HG02798 (cell line): ENCODE results near the gene BHLHA9.

Source experiments
- ATAC-seq: cut with Tn5 transposase; IDR thresholded peaks from one replicate; pipeline ENCODE4 v1.9.1; 2021; ENCODE audit warnings: mild to moderate bottlenecking; ENCODE audit not compliant: unreplicated experiment, poor library complexity

The BHLHA9 gene

DNA sequence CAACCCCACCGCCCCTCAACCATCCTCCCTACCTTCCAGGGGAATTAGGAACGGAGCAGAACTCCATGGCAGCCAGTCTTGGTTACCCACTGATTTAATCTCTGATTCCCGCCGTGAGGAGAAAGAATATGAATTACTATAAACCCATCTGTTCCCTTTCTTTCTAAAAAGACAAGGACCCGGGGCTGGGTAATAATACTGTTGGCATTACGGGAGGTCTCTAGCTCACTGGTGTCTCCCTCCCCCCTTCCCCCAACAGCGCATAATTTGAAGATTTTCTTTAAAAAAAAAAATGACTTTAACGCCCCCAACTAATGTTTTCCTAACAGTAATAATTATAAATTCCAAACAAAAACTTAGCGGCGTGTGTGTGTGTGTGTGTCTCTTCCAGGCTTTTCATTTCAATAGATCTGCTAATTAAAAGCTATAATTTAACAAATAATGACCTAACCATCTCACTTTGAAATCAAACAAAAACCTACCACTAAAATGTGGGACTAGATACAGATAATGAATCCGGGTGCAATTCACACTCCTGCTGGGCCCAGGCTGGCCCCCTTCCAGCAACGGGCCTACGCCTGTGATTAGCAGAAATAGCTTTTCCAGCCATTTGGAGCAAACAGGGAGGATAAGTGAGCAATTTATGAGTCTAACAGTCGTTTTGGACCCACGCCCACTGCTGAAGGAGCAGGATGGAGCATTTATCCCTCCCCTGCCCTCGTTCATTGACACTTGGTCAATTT lies 18.2 kb upstream of the BHLHA9 start:
- ATAC-seq, result no peak

- ATAC-seq, result no peak
These were observed 15.2 kb upstream of the BHLHA9 start for GRCh38 chr17:1255041-1255440.

DNA sequence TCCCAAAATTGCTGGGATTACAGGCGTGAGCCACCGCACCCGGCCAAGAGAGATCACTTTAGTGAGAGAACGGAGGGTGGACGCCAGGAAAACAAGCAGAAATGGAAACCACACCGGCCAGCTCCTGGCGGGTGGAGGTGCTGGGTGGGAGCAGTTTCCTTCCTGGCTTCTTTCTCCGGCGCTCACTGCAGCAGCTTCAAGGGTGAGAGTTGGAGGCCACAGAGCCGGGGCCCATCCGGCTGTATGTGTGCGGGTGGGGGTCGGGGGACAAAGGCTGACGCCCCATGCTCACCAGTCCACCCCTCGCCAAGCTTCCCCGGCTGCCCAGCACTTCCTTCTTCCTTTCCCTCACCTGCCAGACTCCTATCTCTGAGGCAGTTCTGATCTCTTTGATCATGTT lies 13.5 kb upstream of the BHLHA9 start:
- ATAC-seq, result no peak

GRCh38 chr17:1260086-1260769 lies 10.0 kb upstream of the BHLHA9 start:
- no peak for ATAC-seq

GRCh38 chr17:1260770-1261161 lies 9.5 kb upstream of the BHLHA9 start:
- no peak for ATAC-seq

DNA sequence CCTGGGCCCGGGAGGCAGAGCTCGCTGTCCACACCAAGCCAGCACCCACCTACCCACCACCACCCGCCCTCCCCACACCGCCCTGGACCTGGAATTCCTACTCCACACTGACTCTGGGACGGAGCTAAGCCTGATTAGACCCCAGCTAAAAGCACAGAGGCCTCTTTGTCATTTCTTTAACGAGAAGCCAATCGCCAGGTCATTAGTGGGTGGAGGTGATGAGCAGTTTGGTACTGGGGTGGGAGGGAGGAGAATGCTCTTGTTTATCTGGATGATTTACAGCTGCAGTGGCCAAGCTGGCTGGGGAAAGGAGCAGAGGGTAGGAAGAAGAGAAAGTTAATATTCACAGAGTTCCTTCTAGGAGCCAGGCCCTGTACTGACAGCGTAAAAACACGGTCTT lies 6.0 kb upstream of the BHLHA9 start:
- no peak for ATAC-seq

DNA sequence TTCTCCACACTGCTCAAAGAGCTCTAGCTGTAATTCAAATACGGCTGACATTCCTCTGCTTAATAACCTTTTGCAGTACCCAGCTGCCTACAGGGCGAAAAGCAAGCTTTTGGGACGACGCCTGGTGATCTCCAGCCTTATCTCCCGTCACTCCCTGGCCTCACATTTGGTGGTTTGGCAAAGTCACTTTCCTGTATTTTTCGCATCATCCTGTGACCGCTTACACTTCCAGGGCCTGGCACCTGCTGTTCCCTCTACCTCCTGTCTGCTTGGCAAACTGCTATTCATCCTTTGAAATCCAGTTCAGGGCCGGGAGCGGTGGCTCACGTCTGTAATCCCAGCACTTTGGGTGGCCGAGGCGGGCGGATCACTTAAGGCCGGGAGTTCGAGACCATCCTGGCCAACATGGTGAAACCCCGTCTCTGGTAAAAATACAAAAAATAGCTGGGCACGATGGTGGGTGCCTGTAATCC lies 2.7 kb upstream of the BHLHA9 start:
- no peak for ATAC-seq

- ATAC-seq, result no peak
These were observed 783 bp downstream of the BHLHA9 start for GRCh38 chr17:1271030-1271423.

DNA sequence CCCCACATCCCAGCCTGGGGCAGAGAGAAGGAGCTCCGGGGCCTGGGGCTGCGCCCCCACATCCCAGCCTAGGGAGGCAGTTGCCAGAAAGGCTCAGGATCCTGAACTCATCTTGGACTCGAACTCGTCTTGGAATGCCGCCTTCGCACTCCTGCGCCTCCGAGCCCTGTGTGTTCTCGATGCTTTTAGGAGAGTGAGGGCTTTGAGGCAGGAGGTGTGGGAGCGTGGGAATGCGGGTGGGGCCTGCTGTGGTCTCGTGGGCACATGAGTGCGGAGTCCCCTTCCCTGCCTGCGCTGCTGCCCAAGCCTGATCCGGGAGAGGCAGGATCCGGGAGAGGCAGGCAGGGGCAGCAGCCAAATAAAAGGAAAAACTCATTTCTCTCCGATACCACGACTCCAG lies 1.2 kb downstream of the BHLHA9 start:
- no peak for ATAC-seq

DNA sequence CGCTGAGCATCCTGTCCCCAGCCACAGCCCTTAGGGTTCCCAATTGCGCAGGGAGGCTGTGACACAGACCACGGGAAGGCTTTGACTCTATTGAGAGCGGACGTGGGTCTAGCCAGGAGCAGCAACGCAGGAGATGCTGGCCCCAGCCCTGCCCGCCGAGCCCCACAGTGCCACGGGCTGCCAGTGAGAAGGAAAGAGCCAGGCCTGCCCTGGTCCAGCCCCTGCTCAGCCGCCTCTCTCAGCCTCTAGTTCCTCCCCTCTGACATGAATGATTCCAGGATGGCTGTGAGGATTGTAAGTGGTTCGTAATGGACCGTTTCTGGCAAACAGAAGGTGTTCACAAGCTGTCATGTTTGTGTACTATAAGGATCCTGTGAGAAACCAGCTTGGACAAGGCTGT lies 2.5 kb downstream of the BHLHA9 start:
- ATAC-seq, result no peak

GRCh38 chr17:1273492-1274244 lies 3.4 kb downstream of the BHLHA9 start:
- no peak for ATAC-seq

- ATAC-seq, result no peak
These were observed 4.0 kb downstream of the BHLHA9 start for GRCh38 chr17:1274245-1274608.

DNA sequence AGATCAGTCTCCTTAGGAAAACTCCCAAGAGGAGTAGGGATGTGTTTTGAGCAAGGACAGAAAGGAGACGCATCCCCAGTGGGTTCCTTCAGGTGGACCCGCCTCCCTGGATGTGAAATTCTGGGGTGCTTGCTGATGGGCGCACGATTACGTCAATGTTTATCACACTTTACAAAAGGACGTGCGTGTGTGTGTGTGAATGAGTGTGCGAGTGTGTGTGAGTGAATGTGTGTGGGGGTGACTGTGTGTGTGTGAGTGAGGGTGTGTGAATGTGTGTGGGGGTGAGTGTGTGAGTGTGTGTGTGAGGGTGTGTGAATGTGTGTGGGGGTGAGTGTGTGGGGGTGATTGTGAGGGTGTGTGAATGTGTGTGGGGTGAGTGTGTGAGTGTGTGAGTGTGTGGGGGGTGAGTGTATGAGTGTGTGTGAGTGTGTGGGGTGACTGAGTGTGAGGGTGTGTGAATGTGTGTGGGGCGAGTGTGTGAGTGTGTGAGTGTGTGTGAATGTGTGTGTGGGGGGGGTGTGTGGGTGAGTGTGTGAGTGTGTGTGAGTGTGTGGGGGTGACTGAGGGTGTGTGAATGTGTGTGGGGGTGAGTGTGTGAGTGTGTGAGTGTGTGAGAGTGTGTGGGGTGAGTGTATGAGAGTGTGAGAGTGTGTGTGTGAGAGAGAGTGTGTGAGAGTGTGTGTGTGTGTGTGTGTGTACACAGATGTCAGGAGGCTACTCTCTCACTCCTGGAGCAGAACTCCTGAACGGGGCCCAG lies 5.1 kb downstream of the BHLHA9 start:
- no peak for ATAC-seq

- no peak for ATAC-seq
These were observed 5.9 kb downstream of the BHLHA9 start for GRCh38 chr17:1275962-1276736.

- no peak for ATAC-seq
These were observed 10.4 kb downstream of the BHLHA9 start for GRCh38 chr17:1280652-1281051.

DNA sequence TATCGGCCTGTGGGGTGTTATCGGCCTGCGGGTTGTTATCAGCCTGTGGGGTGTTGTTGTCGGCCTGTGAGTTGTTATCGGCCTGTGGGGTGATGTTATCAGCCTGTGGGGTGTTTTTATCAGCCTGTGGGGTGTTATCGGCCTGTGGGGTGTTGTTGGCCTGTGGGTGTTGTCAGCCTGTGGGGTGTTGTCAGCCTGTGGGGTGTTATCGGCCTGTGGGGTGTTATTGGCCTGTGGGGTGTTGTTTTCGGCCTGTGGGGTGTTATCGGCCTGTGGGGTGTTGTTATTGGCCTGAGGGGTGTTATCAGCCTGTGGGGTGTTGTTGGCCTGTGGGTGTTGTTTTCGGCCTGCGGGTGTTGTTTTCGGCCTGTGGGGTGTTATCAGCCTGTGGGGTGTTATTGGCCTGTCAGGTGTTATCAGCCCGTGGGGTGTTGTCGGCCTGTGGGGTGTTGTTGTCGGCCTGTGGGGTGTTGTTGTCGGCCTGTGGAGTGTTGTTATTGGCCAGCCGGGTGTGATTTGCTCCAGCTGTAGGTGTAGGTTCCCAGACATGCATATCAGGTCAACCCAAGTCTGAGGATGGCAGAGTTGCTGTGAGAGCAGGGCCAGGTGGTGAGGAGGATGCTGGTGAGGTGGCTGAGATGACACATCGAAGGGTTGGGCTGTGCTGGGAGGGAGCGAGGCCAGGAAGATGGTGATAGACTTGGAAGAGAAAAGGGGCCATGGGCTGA lies 16.3 kb downstream of the BHLHA9 start:
- ATAC-seq, result no peak

GRCh38 chr17:1289695-1290094 lies 19.5 kb downstream of the BHLHA9 start:
- ATAC-seq, result no peak

GRCh38 chr17:1290676-1291075 lies 20.4 kb downstream of the BHLHA9 start:
- no peak for ATAC-seq

DNA sequence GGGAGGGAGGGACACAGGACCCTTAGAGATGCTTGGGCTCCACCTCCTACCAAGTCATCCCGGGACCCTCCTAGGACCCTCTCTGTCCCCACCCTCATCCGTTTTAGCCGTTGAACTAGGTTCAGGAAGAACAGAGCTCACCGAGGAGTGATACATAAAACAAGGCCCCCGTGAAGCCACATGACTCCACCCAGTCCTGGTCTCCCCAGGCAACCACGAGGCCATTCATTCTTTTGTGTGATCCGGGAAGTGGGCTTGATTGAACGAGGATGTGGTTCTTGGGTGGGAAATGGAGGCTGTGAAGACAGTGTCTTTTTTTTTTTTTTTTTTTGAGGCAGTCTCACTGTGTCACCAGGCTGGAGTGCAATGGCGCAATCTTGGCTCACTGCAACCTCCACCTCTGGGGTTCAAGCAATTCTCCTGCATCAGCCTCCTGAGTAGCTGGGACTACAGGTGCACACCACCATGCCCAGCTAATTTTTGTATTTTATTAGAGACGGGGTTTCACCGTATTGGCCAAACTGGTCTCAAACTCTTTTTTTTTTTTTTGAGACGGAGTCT lies 24.0 kb downstream of the BHLHA9 start:
- no peak for ATAC-seq
